Measurements from ENCODE around the gene CRB2. TPM values are rescaled to one million over a fixed set of nuclear protein-coding genes. Genes with fewer than 3 reads are reported as not detected.
"Not testable (repeated sequence)": the region's sequence is repeated elsewhere in the genome, so short reads cannot be mapped to it uniquely, and the experiment has no call there.

Gene CRB2
- polyA plus RNA-seq, 4 donors = 0.06 to 0.47 TPM; not detected in 2

DNA sequence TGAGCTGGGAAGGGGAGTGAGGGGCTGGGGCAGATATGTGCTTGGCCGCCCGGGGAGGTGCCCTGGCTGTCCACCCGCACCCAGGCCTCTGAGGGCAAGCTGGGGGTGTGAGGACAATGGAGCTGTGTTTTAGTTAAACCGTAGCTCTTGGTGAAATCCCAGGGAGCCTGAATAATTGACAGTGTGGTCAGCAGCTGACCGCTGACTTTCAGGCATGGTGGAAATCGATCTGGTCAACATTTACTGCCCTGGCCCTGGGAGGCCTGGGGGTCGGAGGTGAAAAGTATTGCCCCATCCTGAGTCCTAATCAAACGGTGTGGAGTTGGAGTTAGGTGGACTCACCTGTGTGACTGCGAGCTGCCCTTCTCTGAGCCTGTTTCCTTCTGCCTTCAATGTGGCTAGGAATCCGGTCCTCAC lies 31.2 kb upstream of the CRB2 start:
- 79 to 85% (median 84%) methylated on average over 10 of the region's 10 CpGs for WGBS, 3 donors
- DNase-seq = no peak
- Histone ChIP-seq H3K36me3 (ENCODE audit: control insufficient read depth in 3 of 3, insufficient read depth in 2 of 3, low read depth in 1 of 3, low read length in 3 of 3) (no peaks in the 10 kb centered on the region), H3K4me3 (ENCODE audit: low read depth in 1 of 3, low read length in 3 of 3) (no peak overlapping the region), H3K9me3 (ENCODE audit: control insufficient read depth in 2 of 2, insufficient read depth in 1 of 2, low read depth in 1 of 2, low read length in 1 of 2) (peaks cover 0 to 4% of the 10 kb centered on the region in 2 donors), H3K27ac (ENCODE audit: low read depth in 1 of 3, low read length in 2 of 3) (no peak overlapping the region), H3K27me3 (ENCODE audit: control insufficient read depth in 3 of 3, insufficient read depth in 3 of 3, low read length in 3 of 3) (peaks cover 0 to 2% (median 0%) of the 10 kb centered on the region in 3 donors), H3K4me1 (ENCODE audit: control insufficient read depth in 3 of 3, insufficient read depth in 2 of 3, low read depth in 1 of 3, low read length in 2 of 3) (no peaks in the 10 kb centered on the region)
- FAIRE-seq = no peak

DNA sequence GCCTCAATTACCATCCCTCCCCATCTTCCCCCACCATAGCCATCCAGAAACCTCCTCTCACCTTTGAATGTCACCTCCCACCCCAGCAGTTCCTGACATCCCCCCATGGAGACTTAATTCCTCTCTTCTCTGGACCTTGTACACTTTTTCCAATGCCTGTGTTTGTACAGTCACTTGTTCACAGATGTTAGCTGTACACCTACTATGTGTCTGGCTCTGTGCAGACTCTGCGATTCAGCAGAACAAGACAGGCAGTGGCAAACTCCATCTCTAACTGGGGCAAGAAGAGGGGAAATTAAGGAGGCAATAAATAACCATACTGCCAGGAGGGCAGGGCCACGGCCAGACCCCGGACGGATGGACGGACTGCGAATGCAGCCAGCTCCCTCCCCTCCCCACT lies 29.8 kb upstream of the CRB2 start:
- DNase-seq (no peak), FAIRE-seq (no peak)
- Histone ChIP-seq H3K36me3 (ENCODE audit: control insufficient read depth in 3 of 3, insufficient read depth in 2 of 3, low read depth in 1 of 3, low read length in 3 of 3) (no peaks in the 10 kb centered on the region), H3K27ac (ENCODE audit: low read depth in 1 of 3, low read length in 2 of 3) (no peak overlapping the region), H3K9me3 (ENCODE audit: control insufficient read depth in 2 of 2, insufficient read depth in 1 of 2, low read depth in 1 of 2, low read length in 1 of 2) (peaks cover 0 to 4% of the 10 kb centered on the region in 2 donors), H3K4me3 (ENCODE audit: low read depth in 1 of 3, low read length in 3 of 3) (no peak overlapping the region), H3K4me1 (ENCODE audit: control insufficient read depth in 3 of 3, insufficient read depth in 2 of 3, low read depth in 1 of 3, low read length in 2 of 3) (no peaks in the 10 kb centered on the region), H3K27me3 (ENCODE audit: control insufficient read depth in 3 of 3, insufficient read depth in 3 of 3, low read length in 3 of 3) (peaks cover 0 to 2% (median 0%) of the 10 kb centered on the region in 3 donors)
- WGBS, 3 donors = 73 to 94% (median 81%) methylated on average over 6 of the region's 6 CpGs

DNA sequence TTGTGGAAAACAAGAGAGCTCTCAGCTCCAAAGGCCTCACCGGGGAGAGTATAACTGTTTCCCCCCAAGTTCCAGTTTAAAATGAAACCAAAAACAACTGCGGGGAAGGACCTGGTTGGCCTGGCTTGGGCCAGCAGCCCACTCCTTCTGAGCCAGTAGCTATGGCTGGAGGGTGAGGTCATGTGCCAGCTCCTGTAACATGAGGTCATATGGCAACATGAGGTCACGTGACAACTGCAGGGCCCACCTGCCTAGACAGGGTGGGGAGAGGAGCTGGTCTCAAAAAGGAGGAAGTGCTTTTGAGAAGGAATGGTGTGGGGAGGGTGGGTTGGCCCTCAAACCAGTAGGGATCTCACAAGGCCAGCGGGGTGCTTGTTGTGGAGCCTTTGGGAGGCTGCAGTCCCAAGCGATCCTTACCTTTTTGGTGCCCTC lies 29.3 kb upstream of the CRB2 start:
- FAIRE-seq = no peak

DNA sequence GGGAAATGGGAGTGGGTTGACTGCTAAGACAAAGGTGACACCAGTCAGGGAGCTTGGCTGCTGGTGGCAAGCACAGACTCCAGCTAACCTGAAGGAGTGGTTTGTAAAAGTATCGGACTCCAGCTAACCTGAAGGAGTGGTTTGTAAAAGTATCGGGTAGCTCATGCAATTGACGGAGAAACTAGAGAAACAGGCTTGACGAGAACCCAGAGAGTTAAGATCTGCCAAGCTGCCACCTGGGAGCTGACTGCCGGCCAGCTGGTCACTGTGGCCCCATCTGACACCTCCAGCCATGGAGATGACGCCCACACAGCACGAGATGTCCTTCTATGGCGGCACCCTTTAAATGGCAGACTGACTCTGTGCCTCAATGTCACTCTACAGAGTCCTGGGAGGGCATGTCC lies 28.3 kb upstream of the CRB2 start:
- Histone ChIP-seq H3K27me3 (ENCODE audit: control insufficient read depth in 3 of 3, insufficient read depth in 3 of 3, low read length in 3 of 3) (peaks cover 0 to 2% (median 0%) of the 10 kb centered on the region in 3 donors), H3K4me1 (ENCODE audit: control insufficient read depth in 3 of 3, insufficient read depth in 2 of 3, low read depth in 1 of 3, low read length in 2 of 3) (no peaks in the 10 kb centered on the region), H3K36me3 (ENCODE audit: control insufficient read depth in 3 of 3, insufficient read depth in 2 of 3, low read depth in 1 of 3, low read length in 3 of 3) (no peaks in the 10 kb centered on the region), H3K27ac (ENCODE audit: low read depth in 1 of 3, low read length in 2 of 3) (no peak overlapping the region), H3K9me3 (ENCODE audit: control insufficient read depth in 2 of 2, insufficient read depth in 1 of 2, low read depth in 1 of 2, low read length in 1 of 2) (no peaks in the 10 kb centered on the region), H3K4me3 (ENCODE audit: low read depth in 1 of 3, low read length in 3 of 3) (no peak overlapping the region)
- peak; percentile 47 to 77 for DNase-seq
- 33 to 71% (median 39%) methylated on average over 8 of the region's 8 CpGs for WGBS, 3 donors
- FAIRE-seq = no peak

More for the DNA sequence above, 29.3 kb upstream of the CRB2 start:
- Histone ChIP-seq H3K4me3 (ENCODE audit: low read depth in 1 of 3, low read length in 3 of 3) (no peak overlapping the region), H3K4me1 (ENCODE audit: control insufficient read depth in 3 of 3, insufficient read depth in 2 of 3, low read depth in 1 of 3, low read length in 2 of 3) (no peaks in the 10 kb centered on the region), H3K27me3 (ENCODE audit: control insufficient read depth in 3 of 3, insufficient read depth in 3 of 3, low read length in 3 of 3) (peaks cover 0 to 2% (median 0%) of the 10 kb centered on the region in 3 donors), H3K27ac (ENCODE audit: low read depth in 1 of 3, low read length in 2 of 3) (no peak overlapping the region), H3K36me3 (ENCODE audit: control insufficient read depth in 3 of 3, insufficient read depth in 2 of 3, low read depth in 1 of 3, low read length in 3 of 3) (no peaks in the 10 kb centered on the region), H3K9me3 (ENCODE audit: control insufficient read depth in 2 of 2, insufficient read depth in 1 of 2, low read depth in 1 of 2, low read length in 1 of 2) (peaks cover 0 to 4% of the 10 kb centered on the region in 2 donors)
- DNase-seq = no peak
- 70 to 89% (median 75%) methylated on average over 5 of the region's 5 CpGs for WGBS, 3 donors

DNA sequence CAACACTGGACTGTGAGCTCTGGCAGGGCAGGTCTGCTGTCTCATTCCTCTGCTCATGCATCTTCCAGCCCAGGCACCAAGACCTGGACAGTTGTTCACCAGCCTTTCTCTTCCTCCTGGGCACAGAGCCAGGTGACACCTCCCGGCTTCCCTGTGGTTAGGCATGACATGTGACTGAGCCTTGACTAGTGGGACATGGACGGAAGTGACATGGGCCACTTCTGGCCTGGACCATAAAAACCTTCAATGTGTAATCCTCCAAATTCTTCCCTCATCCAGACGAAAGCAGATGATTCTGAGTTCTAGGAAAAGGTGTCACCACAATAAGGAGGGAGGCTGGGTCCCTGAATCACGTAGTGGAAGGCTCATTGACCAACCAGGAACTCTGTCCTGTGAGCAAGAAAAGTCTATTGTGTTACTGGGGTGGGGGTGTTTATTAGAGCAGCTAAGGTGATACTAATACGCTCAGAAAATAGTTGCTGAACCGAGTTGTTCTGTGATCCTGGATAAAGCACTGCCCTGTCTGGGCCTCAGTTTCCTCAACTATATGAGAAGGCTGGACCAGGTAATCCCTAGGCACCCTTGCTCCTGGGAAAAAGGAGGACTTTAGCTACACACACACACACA lies 26.6 kb upstream of the CRB2 start:
- H3K27ac ChIP-seq (ENCODE audit: low read depth in 1 of 3, low read length in 2 of 3) = no peak overlapping the region
- no peak overlapping the region for H3K4me3 ChIP-seq (ENCODE audit: low read depth in 1 of 3, low read length in 3 of 3)
- FAIRE-seq (no peak), DNase-seq (peak; percentile 43 to 52)
- peaks cover 0 to 2% (median 0%) of the 10 kb centered on the region in 3 donors for H3K27me3 ChIP-seq (ENCODE audit: control insufficient read depth in 3 of 3, insufficient read depth in 3 of 3, low read length in 3 of 3)
- no peaks in the 10 kb centered on the region for H3K4me1 ChIP-seq (ENCODE audit: control insufficient read depth in 3 of 3, insufficient read depth in 2 of 3, low read depth in 1 of 3, low read length in 2 of 3)
- 71 to 76% (median 72%) methylated on average over 6 of the region's 6 CpGs for WGBS, 3 donors
- no peaks in the 10 kb centered on the region for H3K9me3 ChIP-seq (ENCODE audit: control insufficient read depth in 2 of 2, insufficient read depth in 1 of 2, low read depth in 1 of 2, low read length in 1 of 2)
- H3K36me3 ChIP-seq (ENCODE audit: control insufficient read depth in 3 of 3, insufficient read depth in 2 of 3, low read depth in 1 of 3, low read length in 3 of 3) = no peaks in the 10 kb centered on the region

DNA sequence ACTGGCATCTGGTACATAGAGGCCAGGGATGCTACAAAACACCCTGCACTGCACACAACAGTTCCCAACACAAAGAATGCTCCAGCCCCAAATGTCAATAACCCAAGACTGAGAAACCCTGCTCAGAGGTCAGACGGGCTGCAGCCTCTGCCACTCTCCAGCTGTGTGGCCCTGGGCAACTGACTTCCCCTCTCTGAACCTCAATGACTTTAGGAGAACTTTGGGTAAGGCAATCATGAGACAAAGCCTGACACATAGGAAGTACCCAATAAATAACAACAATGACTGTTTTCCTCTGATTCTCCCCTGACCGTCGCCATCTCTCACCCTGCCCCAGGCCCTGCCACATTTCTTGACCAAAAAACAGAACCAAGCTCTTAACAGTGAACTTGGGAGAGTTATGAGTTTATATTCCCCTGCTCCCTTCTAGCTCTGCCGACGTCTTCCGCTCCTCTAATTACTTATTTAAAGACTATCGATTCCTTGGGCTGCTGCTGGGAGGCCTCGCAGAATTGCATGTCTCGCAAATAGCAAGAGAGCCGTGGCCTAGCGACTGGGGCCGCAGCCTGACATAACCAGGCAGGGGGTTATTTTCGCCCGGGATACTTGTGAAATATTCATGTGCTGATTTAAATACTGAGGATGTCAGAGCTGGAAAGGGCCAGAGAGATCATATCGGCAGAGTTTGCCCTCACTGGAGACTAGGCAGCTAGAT lies 24.5 kb upstream of the CRB2 start:
- DNase-seq = no peak
- Histone ChIP-seq H3K27ac (ENCODE audit: low read depth in 1 of 3, low read length in 2 of 3) (no peak overlapping the region), H3K4me3 (ENCODE audit: low read depth in 1 of 3, low read length in 3 of 3) (no peak overlapping the region), H3K27me3 (ENCODE audit: control insufficient read depth in 3 of 3, insufficient read depth in 3 of 3, low read length in 3 of 3) (no peaks in the 10 kb centered on the region), H3K4me1 (ENCODE audit: control insufficient read depth in 3 of 3, insufficient read depth in 2 of 3, low read depth in 1 of 3, low read length in 2 of 3) (peaks cover 0 to 9% (median 0%) of the 10 kb centered on the region in 3 donors), H3K9me3 (ENCODE audit: control insufficient read depth in 2 of 2, insufficient read depth in 1 of 2, low read depth in 1 of 2, low read length in 1 of 2) (no peaks in the 10 kb centered on the region), H3K36me3 (ENCODE audit: control insufficient read depth in 3 of 3, insufficient read depth in 2 of 3, low read depth in 1 of 3, low read length in 3 of 3) (no peaks in the 10 kb centered on the region)
- no peak for FAIRE-seq
- WGBS, 3 donors = 90 to 94% (median 93%) methylated on average over 15 of the region's 15 CpGs

DNA sequence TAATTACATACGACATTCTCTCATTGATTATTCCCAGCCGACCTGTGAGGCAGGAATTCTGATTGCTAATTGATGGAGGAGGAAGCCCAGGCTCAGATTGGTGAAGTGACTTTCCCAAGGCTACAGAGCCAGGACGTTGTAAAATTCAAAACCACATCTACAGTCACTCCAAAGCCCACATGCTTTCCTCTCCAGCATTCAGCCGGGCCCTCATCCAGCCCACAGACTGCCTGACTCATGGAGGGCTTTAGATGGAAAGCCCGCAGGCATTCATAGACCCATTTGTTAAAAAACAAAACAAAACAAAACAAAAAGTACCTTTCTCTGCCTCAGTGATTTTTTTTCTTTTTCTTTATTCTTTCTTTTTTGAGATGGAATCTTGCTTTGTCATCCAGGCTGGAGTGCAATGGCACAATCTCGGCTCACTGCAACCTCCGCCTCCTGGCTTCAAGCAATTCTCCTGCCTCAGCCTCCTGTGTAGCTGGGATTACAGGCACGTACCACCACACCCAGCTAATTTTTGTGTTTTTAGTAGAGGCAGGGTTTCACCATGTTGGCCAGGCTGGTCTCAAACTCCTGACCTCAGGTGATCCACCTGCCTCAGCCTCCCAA lies 22.8 kb upstream of the CRB2 start:
- not testable (repeated sequence) for DNase-seq; H3K27ac ChIP-seq (ENCODE audit: low read depth in 1 of 3, low read length in 2 of 3); H3K4me3 ChIP-seq (ENCODE audit: low read depth in 1 of 3, low read length in 3 of 3); H3K9me3 ChIP-seq (ENCODE audit: control insufficient read depth in 2 of 2, insufficient read depth in 1 of 2, low read depth in 1 of 2, low read length in 1 of 2); H3K36me3 ChIP-seq (ENCODE audit: control insufficient read depth in 3 of 3, insufficient read depth in 2 of 3, low read depth in 1 of 3, low read length in 3 of 3); H3K27me3 ChIP-seq (ENCODE audit: control insufficient read depth in 3 of 3, insufficient read depth in 3 of 3, low read length in 3 of 3); FAIRE-seq
- peaks cover 0 to 12% (median 0%) of the 10 kb centered on the region in 3 donors for H3K4me1 ChIP-seq (ENCODE audit: control insufficient read depth in 3 of 3, insufficient read depth in 2 of 3, low read depth in 1 of 3, low read length in 2 of 3)
- WGBS, 3 donors = 58 to 71% (median 60%) methylated on average over 8 of the region's 8 CpGs

DNA sequence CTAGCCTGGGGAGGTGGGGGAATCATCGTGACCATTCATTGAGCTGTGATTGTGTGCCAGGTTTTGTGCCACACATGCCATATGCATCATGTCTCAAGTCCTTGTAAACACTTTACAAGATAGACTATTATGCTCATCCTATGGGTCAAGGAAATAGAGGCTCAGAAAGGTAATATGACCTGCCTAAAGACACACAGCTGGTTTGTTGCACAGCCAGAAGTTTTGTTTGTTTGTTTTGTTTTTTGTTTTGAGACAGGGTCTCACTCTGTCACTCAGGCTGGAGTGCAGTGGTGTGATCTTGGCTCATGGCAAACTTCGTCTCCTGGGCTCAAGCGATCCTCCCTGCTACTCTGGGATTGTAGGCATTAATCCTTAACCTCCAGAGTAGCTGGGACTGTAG lies 21.4 kb upstream of the CRB2 start:
- Histone ChIP-seq H3K27me3 (ENCODE audit: control insufficient read depth in 3 of 3, insufficient read depth in 3 of 3, low read length in 3 of 3) (no peaks in the 10 kb centered on the region), H3K36me3 (ENCODE audit: control insufficient read depth in 3 of 3, insufficient read depth in 2 of 3, low read depth in 1 of 3, low read length in 3 of 3) (no peaks in the 10 kb centered on the region), H3K27ac (ENCODE audit: low read depth in 1 of 3, low read length in 2 of 3) (no peak overlapping the region), H3K4me3 (ENCODE audit: low read depth in 1 of 3, low read length in 3 of 3) (no peak overlapping the region), H3K4me1 (ENCODE audit: control insufficient read depth in 3 of 3, insufficient read depth in 2 of 3, low read depth in 1 of 3, low read length in 2 of 3) (peaks cover 0 to 12% (median 0%) of the 10 kb centered on the region in 3 donors), H3K9me3 (ENCODE audit: control insufficient read depth in 2 of 2, insufficient read depth in 1 of 2, low read depth in 1 of 2, low read length in 1 of 2) (no peaks in the 10 kb centered on the region)
- 96 to 98% (median 97%) methylated on average over 3 of the region's 3 CpGs for WGBS, 3 donors
- no peak for FAIRE-seq
- no peak for DNase-seq

All from small intestine (tissue), 7 donors.